GM12878 (cell line): Measurements from ENCODE around the gene IL16. TPM values are rescaled to one million over a fixed set of nuclear protein-coding genes. Genes with fewer than 3 reads are reported as not detected.

Experiments used
- ATAC-seq: fragments of 200-7000 bp; cut with Tn5 transposase; 3 replicates; pipeline ENCODE4 v1.9.1; 2020; ENCODE audit warnings: mild to moderate bottlenecking, moderate library complexity
- BruUV-seq: library from RNA; stranded (reverse); fragments of 400-500 nt; replicated peaks from 2 replicates; lab custom pipeline; 2021; lab: Mats Ljungman, UMichigan
- CTCF ChIA-PET: fragments of 300-600 bp; sonication (Branson Sonifier 250); formaldehyde crosslinking; extraction: SDS; loops from one replicate; lab custom pipeline; 2021; ENCODE audit warnings: inconsistent platforms; lab: Yijun Ruan, JAX
- POLR2A ChIA-PET: fragments of 350-600 bp; formaldehyde crosslinking; extraction: SDS; loops from one replicate; lab custom pipeline; 2021; ENCODE audit warnings: inconsistent platforms; lab: Charles Lee
- RAD21 ChIA-PET: fragments of 300-600 bp; sonication (Branson Sonifier 250); formaldehyde crosslinking; loops from one replicate; lab custom pipeline; 2023; ENCODE audit warnings: antibody characterized with exemption; ENCODE audit not compliant: unreplicated experiment; lab: Charles Lee
- SMC1A ChIA-PET: fragments of 300-600 bp; sonication (Branson Sonifier 250); formaldehyde crosslinking; loops from one replicate; lab custom pipeline; 2023; ENCODE audit not compliant: unreplicated experiment, uncharacterized antibody; lab: Charles Lee
- DNase-seq: peaks from one replicate; pipeline ENCODE4 v3.0.0-alpha.2; 2011; ENCODE audit warnings: low read depth, low spot score
- FAIRE-seq: peaks from 3 replicates; lab custom pipeline; 2011; peaks lifted over from hg19 to GRCh38; lab: Jason Lieb, UNC
- H2AFZ ChIP-seq: 2 replicates; pipeline ENCODE4 v1.6.0; 2011; ENCODE audit warnings: low read depth, low read length, control low read depth; ENCODE audit not compliant: control insufficient read depth
- H3K27ac ChIP-seq: 2 replicates; pipeline ENCODE4 v1.5.1; 2011; ENCODE audit warnings: control low read depth; ENCODE audit not compliant: control insufficient read depth, insufficient read depth
- H3K27me3 ChIP-seq, 2 experiments: replicated peaks in 1 of 2; 2 replicates each; pipeline versions ENCODE4 v1.6.0 to v1.6.1; 2011; ENCODE audit warnings: low read length in 1 of 2; ENCODE audit not compliant: control insufficient read depth in 2 of 2, insufficient read depth in 2 of 2
- H3K36me3 ChIP-seq, 2 experiments: 2 replicates each; pipeline ENCODE4 v1.5.1; 2011; ENCODE audit warnings: low read length in 1 of 2; ENCODE audit not compliant: control insufficient read depth in 2 of 2, insufficient read depth in 2 of 2
- H3K4me1 ChIP-seq: 2 replicates; pipeline ENCODE4 v1.6.1; 2011; ENCODE audit warnings: mild to moderate bottlenecking, low read length, moderate library complexity, mixed read lengths; ENCODE audit not compliant: control insufficient read depth, insufficient read depth
- H3K4me2 ChIP-seq: 2 replicates; pipeline ENCODE4 v1.6.0; 2011; ENCODE audit warnings: control low read depth; ENCODE audit not compliant: control insufficient read depth, insufficient read depth
- H3K4me3 ChIP-seq: fragments of 200-600 bp; sonication (generic); 2 replicates; pipeline ENCODE4 v1.5.1; 2016
- H3K79me2 ChIP-seq: 2 replicates; pipeline ENCODE4 v1.6.0; 2011; ENCODE audit warnings: low read length; ENCODE audit not compliant: control insufficient read depth, insufficient read depth
- H3K9ac ChIP-seq: 2 replicates; pipeline ENCODE4 v1.8.0; 2011; ENCODE audit warnings: low read length, control low read depth, mixed read lengths; ENCODE audit not compliant: control insufficient read depth, insufficient read depth
- H3K9me3 ChIP-seq: replicated peaks from 3 replicates; pipeline ENCODE4 v1.5.1; 2011; ENCODE audit warnings: mild to moderate bottlenecking, low read length; ENCODE audit not compliant: control insufficient read depth, insufficient read depth
- H4K20me1 ChIP-seq: 2 replicates; pipeline ENCODE4 v1.6.0; 2011; ENCODE audit not compliant: control insufficient read depth, insufficient read depth
- CBX3 ChIP-seq: fragments of 200-600 bp; sonication (generic); IDR thresholded peaks from 2 replicates; pipeline ENCODE4 v1.6.1; 2016; ENCODE audit warnings: low read depth, borderline replicate concordance
- NFYA ChIP-seq: IDR thresholded peaks from 2 replicates; pipeline ENCODE4 v1.6.1; 2011; ENCODE audit warnings: low read depth, mild to moderate bottlenecking, low read length, improper control_type of control experiment, borderline replicate concordance
- NR2C1 ChIP-seq: fragments of 450-650 bp; IDR thresholded peaks from 2 replicates; pipeline ENCODE4 v1.6.1; 2017; ENCODE audit warnings: antibody characterized with exemption, mild to moderate bottlenecking, moderate library complexity
- in situ Hi-C: fragments of 300-500 bp; cut with MboI; formaldehyde crosslinking; loops from 9 replicates; pipeline ENCODE4 v1.14.3; 2018; ENCODE audit warnings: mixed read lengths
- intact Hi-C: fragments of 100-400 bp; cut with micrococcal nuclease; formaldehyde crosslinking; loops from one replicate; pipeline ENCODE4 v1.14.2; 2022; ENCODE audit not compliant: unreplicated experiment
- polyA plus RNA-seq, 11 experiments: library from polyadenylated mRNA; depleted of rRNA in 4 of 11; unstranded in 6 of 11; stranded (reverse) in 5 of 11; fragments of >200 nt; fragmentation: Nextera tagmentation in 4 of 11; fragmentation: Illumina TruSeq in 1 of 11; extraction: Ambion mirVana in 4 of 11; extraction: Trizol in 1 of 11; gene quantifications; 1 replicate in 1 of 11; 2 replicates in 10 of 11; pipeline versions ENCODE4 v1.2.1 to v1.2.3, GENCODE V29; 2011 to 2016; ENCODE audit warnings: inconsistent platforms in 2 of 11, missing spikeins in 2 of 11, low read depth in 1 of 11
- total RNA-seq, 4 experiments: library from RNA; depleted of rRNA in 3 of 4; stranded (reverse); fragments of >200 nt in 3 of 4; fragmentation: Illumina TruSeq in 1 of 4; extraction: Trizol in 1 of 4; gene quantifications; 2 replicates each; pipeline versions ENCODE4 v1.2.1 to v1.2.3, GENCODE V29; 2013 to 2021
- TF ChIP-seq, protein P1 (sequence below): fragments of 450-650 bp; IDR thresholded peaks from 2 replicates; pipeline ENCODE4 v1.6.1; 2018; ENCODE audit warnings: mild to moderate bottlenecking, low read depth, moderate library complexity; ENCODE audit not compliant: partially characterized antibody
- TF ChIP-seq, protein P2 (sequence below): fragments of 450-650 bp; IDR thresholded peaks from 2 replicates; pipeline ENCODE4 v1.6.1; 2014; ENCODE audit warnings: mild to moderate bottlenecking

The IL16 gene
- total and polyA plus RNA-seq, 10 of the 15 experiments (the other 5 are each of a cell fraction or from before 2014, with no cell fraction given), result 21.7 to 206 (median 44.5) TPM

DNA sequence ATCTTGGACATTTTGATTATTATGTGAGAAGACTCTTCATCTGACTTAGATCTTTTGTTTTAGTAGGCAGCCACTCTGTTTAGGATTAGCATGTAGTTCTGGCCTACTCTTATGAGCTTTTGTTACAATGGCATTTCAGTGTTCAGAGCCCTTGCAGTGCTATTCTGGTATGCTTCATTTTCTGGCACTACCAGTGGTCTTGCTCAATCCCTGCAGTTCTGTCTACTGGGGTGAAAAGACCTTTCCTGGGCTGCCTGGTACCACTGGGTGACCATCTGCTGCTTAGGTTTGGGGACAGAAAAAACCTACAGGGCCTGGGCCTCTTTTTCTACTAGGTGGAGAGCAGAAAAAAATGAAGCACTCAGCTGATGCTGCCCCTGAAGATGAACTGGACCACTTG is 42.5 kb downstream of the IL16 start:
- Histone ChIP-seq H3K36me3 (no peaks in the 10 kb centered on the region), H3K4me1 (no peaks in the 10 kb centered on the region), H3K4me2 (no peak overlapping the region), H4K20me1 (no peaks in the 10 kb centered on the region), H3K27me3 (no peaks in the 10 kb centered on the region), H2AFZ (no peak overlapping the region), H3K9me3 (peaks cover 1% of the 10 kb centered on the region; the same call in 1 of the 3 replicates), H3K4me3 (no peak overlapping the region), H3K9ac (no peak overlapping the region), H3K79me2 (no peaks in the 10 kb centered on the region), H3K27ac (no peak overlapping the region)
- ChIA-PET CTCF (no interaction called here), POLR2A (no interaction called here), RAD21 (no interaction called here), SMC1A (no interaction called here)
- no peak for TF ChIP-seq NR2C1
- no peak for TF ChIP-seq CBX3
- TF ChIP-seq, protein P1, sequence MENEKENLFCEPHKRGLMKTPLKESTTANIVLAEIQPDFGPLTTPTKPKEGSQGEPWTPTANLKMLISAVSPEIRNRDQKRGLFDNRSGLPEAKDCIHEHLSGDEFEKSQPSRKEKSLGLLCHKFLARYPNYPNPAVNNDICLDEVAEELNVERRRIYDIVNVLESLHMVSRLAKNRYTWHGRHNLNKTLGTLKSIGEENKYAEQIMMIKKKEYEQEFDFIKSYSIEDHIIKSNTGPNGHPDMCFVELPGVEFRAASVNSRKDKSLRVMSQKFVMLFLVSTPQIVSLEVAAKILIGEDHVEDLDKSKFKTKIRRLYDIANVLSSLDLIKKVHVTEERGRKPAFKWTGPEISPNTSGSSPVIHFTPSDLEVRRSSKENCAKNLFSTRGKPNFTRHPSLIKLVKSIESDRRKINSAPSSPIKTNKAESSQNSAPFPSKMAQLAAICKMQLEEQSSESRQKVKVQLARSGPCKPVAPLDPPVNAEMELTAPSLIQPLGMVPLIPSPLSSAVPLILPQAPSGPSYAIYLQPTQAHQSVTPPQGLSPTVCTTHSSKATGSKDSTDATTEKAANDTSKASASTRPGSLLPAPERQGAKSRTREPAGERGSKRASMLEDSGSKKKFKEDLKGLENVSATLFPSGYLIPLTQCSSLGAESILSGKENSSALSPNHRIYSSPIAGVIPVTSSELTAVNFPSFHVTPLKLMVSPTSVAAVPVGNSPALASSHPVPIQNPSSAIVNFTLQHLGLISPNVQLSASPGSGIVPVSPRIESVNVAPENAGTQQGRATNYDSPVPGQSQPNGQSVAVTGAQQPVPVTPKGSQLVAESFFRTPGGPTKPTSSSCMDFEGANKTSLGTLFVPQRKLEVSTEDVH, result no peak
- TF ChIP-seq, protein P2, sequence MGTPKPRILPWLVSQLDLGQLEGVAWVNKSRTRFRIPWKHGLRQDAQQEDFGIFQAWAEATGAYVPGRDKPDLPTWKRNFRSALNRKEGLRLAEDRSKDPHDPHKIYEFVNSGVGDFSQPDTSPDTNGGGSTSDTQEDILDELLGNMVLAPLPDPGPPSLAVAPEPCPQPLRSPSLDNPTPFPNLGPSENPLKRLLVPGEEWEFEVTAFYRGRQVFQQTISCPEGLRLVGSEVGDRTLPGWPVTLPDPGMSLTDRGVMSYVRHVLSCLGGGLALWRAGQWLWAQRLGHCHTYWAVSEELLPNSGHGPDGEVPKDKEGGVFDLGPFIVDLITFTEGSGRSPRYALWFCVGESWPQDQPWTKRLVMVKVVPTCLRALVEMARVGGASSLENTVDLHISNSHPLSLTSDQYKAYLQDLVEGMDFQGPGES, result no peak
- no peak for TF ChIP-seq NFYA
- FAIRE-seq (no peak), DNase-seq (no peak), ATAC-seq (no peak)
- in situ Hi-C loops, result no loop called here
- BruUV-seq, result no TSS peak
- intact Hi-C loops, result no loop called here
